ENCODE data around the gene CCSER1.

CCSER1 gene

DNA sequence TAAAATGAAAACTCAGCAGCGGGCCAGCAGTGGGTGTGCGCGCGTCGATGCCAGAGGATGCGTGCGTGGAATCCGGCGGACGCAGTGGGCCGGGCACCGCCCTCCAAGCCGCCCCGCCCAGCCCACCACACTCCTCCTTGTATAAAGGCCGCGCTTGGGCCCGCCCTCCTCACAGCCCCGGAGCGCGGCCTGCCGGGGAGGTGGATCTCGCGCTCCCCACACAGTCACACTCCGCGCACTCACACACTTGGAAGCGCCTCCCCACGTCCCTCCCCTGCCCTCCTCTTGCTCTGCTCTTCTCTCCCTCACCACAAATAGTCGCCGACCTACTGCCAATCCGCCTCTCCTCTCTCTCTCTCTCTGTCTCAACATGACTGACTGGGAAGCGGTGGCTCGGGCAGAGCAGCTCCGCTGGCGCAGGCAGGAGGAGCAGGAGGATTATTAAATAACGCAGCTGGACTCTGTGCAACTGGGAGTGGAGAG is at the start of gene CCSER1:
Gene CCSER1, plus strand, starts transcription at position 172 of the 483 bp plus-strand sequence.
- in situ Hi-C loops (cut with HindIII; ENCODE audit: low pct_ligation_motif_present, low pct_unique_long_range_greater_than_20kb, low sequenced_read_pairs), result no loop called here
- DNase-seq, result peak; percentile 47

DNA sequence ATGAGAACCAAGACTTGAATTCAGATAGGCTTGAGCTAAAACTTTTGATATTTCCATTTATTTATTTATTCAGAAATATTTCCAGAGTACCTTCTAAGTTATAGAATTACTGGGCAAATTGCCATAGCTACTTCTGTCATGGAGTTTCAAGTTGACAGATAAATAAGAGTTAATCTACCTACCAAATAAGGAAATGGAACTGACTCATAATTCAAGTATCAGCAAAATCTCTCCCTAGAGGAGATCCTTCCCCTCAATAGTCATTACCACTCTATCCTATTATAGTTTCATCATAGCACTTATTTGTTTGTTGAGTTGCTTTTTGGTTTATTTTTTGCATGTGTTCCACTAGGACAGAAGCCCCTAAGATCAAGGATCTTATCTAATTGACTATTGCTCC is 48.8 kb upstream of the CCSER1 start:
- no peak for DNase-seq

DNA sequence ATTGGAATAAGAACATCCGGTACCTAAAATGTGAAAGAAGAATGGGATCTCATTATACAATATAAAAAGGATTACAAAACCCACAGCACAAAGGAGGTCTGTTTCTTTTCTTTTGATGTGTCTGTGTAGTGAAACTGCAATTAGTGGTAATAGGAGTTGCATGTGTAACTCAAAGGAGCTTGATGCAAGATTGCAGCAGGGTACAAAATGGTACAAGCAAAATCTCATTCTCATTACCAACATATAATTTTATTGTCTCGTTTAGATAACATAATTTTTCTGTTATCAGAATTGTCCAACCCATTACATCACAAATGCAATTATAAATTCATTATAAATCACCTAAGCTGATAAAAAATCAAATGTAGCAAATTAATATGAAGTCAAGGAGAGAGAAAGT is 47.1 kb upstream of the CCSER1 start:
- in situ Hi-C loops (cut with HindIII; ENCODE audit: low pct_ligation_motif_present, low pct_unique_long_range_greater_than_20kb, low sequenced_read_pairs), result no loop called here
- no peak for DNase-seq

More for the DNA sequence above, 48.8 kb upstream of the CCSER1 start:
- in situ Hi-C loops (cut with HindIII; ENCODE audit: low pct_ligation_motif_present, low pct_unique_long_range_greater_than_20kb, low sequenced_read_pairs), result no loop called here

DNA sequence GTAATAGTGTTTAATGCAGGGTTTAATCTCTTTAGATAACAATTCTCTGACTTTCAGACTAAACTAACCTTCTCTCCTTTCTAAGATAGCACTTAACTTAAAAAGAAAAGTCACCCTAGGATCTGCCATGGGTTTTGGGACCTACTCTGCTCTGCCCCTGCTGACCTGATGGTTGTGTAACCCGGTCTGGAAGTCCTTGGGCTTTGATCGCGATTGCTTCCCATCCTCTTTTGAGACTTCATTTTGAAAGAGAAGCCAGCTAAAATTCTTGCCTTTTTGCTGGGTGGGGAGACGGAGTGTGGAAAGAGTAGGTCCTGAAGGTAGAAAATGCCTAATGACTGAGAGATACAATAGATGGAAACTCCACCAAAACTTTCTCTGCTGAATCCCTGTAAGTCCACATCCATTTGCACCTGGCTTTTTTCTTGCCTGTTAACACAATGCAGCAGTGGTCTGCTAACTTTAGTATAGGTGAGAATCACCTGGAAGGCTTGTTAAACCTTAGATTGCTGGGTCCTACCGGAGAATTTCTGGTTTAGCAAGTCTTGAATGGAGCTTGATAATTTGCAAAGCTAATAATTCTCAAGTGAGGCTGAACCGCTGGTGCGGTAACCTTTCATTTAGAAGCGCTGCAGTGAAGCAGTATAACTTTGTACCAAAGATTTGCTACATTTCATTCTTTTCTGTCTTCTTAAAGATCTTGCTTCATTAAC is 45.6 kb upstream of the CCSER1 start:
- no peak for DNase-seq
- in situ Hi-C loops (cut with HindIII; ENCODE audit: low pct_ligation_motif_present, low pct_unique_long_range_greater_than_20kb, low sequenced_read_pairs), result no loop called here

DNA sequence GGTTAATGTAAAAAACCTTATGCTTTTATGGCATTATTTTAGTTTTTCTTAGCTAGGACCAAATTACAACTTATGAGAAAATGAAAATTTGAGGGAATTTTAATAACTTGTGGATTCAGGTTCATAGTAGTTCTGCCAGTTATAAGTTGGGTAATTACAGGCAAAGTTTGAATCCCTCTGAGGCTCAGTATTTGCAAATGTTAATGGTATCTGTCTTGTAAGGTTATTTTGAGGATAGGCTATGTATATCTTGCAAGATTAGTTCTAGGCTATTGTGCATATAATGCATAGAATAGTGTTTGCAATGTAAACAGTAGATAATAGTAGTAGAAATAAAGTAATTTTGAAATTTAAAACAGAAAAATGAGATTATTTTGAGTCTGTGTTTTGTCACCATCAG is 44.7 kb upstream of the CCSER1 start:
- no peak for DNase-seq
- in situ Hi-C loops (cut with HindIII; ENCODE audit: low pct_ligation_motif_present, low pct_unique_long_range_greater_than_20kb, low sequenced_read_pairs), result no loop called here

GRCh38 chr4:90084277-90084966 is 42.8 kb upstream of the CCSER1 start:
- in situ Hi-C loops (cut with HindIII; ENCODE audit: low pct_ligation_motif_present, low pct_unique_long_range_greater_than_20kb, low sequenced_read_pairs), result no loop called here
- no peak for DNase-seq

DNA sequence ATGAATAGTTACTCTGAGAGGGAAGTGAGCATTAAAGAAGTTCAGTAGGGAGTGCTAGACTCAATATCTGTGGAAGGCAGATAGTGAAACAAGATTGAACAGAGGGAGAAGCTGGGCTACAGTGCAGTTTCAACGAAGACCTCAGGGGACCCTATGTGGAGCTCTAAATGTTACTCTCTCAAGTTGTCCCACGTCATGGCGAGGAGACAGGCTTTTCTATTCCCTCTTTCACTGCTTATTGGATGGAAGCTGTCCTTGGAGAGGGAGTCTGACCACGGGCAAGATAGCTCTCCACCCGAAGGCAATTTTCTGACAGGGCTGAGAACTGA is 42.3 kb upstream of the CCSER1 start:
- no peak for DNase-seq
- in situ Hi-C loops (cut with HindIII; ENCODE audit: low pct_ligation_motif_present, low pct_unique_long_range_greater_than_20kb, low sequenced_read_pairs), result no loop called here

GRCh38 chr4:90093526-90093925 is 33.7 kb upstream of the CCSER1 start:
- no peak for DNase-seq
- in situ Hi-C loops (cut with HindIII; ENCODE audit: low pct_ligation_motif_present, low pct_unique_long_range_greater_than_20kb, low sequenced_read_pairs), result no loop called here

- DNase-seq, result no peak
- in situ Hi-C loops (cut with HindIII; ENCODE audit: low pct_ligation_motif_present, low pct_unique_long_range_greater_than_20kb, low sequenced_read_pairs), result no loop called here
Measured at GRCh38 chr4:90095000-90095399, 32.2 kb upstream of the CCSER1 start.

DNA sequence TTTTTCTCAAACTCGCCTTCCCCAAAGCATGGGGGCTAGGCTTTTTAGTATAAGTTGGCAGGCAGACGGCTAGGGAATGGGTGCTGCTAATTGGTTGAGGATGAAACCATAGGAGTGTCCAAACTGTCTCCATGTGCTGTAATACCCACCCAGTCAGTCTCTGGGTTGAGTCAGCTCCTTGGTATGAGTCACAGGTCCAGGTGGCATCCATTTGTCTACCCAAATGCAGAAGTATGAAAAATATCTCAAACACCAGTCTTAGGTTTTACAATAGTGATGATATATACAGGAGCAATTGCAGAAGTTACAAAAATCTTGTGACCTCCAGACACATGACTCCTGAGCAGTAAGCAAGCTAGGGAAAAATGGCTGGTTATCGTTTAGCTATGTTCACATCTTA is 27.4 kb upstream of the CCSER1 start:
- no peak for DNase-seq
- in situ Hi-C loops (cut with HindIII; ENCODE audit: low pct_ligation_motif_present, low pct_unique_long_range_greater_than_20kb, low sequenced_read_pairs), result no loop called here

GRCh38 chr4:90103991-90104390 is 23.2 kb upstream of the CCSER1 start:
- in situ Hi-C loops (cut with HindIII; ENCODE audit: low pct_ligation_motif_present, low pct_unique_long_range_greater_than_20kb, low sequenced_read_pairs), result no loop called here
- no peak for DNase-seq

DNA sequence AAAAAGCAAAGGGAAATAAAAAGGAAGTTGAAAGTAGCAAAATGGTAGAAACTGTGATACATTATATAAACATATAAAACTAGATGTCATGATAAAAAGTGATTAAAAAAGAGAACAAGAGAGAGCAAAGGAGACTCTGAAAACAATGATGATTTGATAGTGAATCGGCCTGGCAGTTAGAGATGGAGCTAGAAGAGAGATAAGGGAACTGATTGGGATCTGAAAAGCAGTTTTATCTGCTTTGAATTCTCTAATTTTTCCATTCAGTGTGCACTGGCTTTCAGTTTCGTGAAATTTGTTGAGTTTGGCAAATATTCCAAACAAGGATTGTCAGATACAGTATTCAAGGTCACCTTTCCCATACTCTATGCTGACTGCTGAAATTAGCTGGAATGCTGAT is 21.9 kb upstream of the CCSER1 start:
- in situ Hi-C loops (cut with HindIII; ENCODE audit: low pct_ligation_motif_present, low pct_unique_long_range_greater_than_20kb, low sequenced_read_pairs), result no loop called here
- DNase-seq, result no peak

DNA sequence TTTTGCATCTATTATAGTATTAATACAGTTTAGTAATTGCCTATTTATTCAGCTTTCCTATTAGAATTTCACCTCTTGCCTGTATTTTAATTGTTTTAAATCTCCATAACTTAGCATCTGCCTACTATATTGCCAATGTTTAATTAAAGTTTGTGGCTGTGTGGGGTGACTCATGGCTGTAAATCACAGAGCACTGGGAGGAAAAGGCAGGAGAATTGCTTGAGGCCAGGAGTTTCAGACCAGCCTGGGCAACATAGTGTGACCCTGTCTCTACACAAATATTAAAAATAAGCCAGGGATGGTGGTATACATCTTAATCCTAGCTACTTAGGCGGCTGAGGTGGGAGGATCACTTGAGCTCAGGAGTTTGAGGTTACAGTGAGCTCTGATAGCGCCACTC is 14.5 kb upstream of the CCSER1 start:
- in situ Hi-C loops (cut with HindIII; ENCODE audit: low pct_ligation_motif_present, low pct_unique_long_range_greater_than_20kb, low sequenced_read_pairs), result no loop called here
- DNase-seq, result no peak

DNA sequence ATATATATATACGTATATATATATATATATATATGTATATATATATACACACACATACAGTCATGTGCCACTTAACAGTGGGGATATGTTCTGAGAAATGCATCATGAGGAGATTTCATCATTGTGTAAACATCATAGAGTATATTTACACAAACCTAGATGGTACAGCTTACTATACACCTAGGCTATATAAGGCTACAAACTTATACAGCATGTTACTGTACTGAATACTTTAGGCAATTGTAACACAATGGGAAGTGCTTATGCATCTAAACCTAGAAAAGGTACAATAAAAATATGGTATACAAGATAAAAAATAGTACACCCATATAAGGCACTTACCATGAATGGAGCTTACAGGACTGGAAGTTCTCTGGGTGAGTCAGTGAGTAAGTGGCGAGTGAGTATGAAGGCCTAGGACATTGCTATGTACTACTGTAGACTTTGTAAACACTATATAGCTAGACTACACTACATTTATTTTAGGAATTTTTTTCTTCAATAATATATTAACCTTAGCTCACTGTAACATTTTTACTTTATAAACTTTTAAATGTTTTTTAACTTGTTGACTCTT is 13.2 kb upstream of the CCSER1 start:
- no peak for DNase-seq
- in situ Hi-C loops (cut with HindIII; ENCODE audit: low pct_ligation_motif_present, low pct_unique_long_range_greater_than_20kb, low sequenced_read_pairs), result no loop called here

DNA sequence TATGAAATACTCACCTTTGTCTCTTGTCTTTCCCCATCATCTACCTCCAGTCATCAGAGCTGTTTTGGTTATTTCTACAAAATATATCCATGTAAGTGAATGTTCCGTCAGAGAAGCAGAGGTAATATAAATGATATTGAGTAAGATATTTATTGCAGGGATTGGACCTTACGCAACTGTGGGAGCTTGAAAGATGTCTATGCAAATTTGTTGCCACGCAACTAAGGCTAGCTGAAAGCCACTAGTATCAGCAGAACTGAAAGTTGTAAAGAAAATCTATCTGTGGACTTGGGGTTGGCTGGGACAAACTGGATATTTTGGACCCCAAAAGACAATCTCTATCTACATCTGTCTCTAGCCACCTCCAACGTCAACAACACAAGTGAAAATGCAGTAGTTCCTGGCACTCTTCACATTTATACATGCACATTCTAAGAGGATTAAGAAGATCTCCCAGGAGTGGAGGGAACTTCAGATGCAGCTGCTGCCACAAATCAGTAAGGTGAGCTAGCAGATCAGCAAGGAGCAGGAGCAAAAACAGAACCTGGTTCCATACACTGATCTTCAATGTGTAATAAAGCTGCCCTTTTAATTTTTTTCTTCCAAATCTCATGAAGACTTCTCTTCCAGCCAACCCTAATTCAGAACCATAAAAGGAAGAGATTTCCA is 8.5 kb upstream of the CCSER1 start:
- no peak for DNase-seq
- in situ Hi-C loops (cut with HindIII; ENCODE audit: low pct_ligation_motif_present, low pct_unique_long_range_greater_than_20kb, low sequenced_read_pairs), result no loop called here

DNA sequence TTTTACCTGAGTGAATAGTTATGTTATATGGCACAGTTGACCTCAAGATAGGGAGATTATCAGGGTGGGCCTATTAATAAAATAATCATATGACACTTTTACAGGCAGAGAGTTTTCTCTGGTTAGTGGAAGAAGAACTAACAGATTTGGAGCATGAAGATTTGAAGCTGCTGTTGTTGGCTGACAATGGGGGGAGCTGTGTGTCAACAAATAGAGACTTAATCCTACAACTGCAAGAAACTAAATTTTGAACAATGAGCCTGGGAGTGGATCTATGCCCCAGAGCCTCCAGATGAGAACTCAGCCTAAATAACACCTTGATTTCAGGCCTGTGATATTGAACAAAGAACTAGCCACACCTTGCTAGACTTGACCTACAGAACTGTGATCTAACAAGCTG is 7.2 kb upstream of the CCSER1 start:
- in situ Hi-C loops (cut with HindIII; ENCODE audit: low pct_ligation_motif_present, low pct_unique_long_range_greater_than_20kb, low sequenced_read_pairs), result no loop called here
- no peak for DNase-seq

- in situ Hi-C loops (cut with HindIII; ENCODE audit: low pct_ligation_motif_present, low pct_unique_long_range_greater_than_20kb, low sequenced_read_pairs), result no loop called here
Measured at GRCh38 chr4:90120815-90121214, 6.4 kb upstream of the CCSER1 start.

DNA sequence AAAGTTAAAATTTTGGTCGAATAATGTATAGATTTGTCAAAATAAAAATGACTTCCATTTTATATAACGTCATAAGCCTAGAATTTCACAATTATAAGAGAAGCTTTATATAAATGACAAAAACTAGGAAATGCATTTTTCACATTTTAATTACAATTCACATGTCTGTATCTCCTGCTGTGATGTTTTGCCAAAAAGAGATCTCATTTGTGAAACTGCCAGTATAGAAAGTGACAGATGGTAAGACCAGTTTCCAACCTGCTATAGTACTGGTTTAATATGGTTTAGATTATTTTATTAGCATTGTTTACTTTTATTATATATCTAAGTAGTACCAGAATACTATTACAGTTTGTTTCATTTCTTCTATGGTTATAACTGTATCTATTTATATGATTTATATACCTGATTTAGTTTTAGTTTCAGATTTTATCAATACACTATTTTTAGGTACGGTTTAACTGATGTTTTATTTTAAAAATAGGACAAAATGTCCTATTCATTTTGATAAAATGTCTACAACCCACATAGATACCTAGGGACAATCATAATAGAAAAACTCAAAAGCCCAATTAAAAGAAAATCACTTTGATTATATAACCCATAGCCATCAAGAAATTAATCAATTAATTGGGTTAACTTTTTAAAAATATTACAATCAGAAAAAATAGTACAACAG is 5.4 kb upstream of the CCSER1 start:
- in situ Hi-C loops (cut with HindIII; ENCODE audit: low pct_ligation_motif_present, low pct_unique_long_range_greater_than_20kb, low sequenced_read_pairs), result no loop called here
- no peak for DNase-seq

More at GRCh38 chr4:90120815-90121214, 6.4 kb upstream of the CCSER1 start:
- DNase-seq, result no peak

DNA sequence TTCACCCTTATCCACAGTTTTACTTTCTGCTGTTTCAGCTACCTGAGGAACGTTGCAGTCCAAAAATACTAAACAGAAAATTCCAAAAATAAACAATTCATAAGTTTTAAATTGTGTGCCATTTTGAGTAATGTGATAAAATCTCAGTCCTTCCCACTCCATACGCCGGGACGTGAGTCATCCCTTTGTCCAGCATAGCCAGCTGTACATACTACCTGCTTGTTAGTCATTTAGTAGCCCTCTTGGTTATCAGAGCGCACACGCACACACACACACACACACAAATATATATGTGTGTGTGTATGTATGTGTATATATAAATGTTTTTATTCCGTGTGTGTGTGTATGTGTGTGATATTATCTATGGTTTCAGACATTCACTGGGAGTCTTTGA is 4.8 kb upstream of the CCSER1 start:
- DNase-seq, result no peak
- in situ Hi-C loops (cut with HindIII; ENCODE audit: low pct_ligation_motif_present, low pct_unique_long_range_greater_than_20kb, low sequenced_read_pairs), result no loop called here

Measured in ACHN (cell line).